T-helper 2 cell treated with Interferon-gamma antibody and Interleukin-4, amounts not matched to agents 5 μg/mL and 100 μg/mL, for 36 hours (primary cell): ENCODE results near the gene CD300H.
A peak's percentile ranks its signal among the peaks of the same experiment; 100 is the strongest.
"Not testable (repeated sequence)": the region's sequence is repeated elsewhere in the genome, so short reads cannot be mapped to it uniquely, and the experiment has no call there.

Experiments
- DNase-seq: peaks from one replicate; pipeline ENCODE4 v3.0.0; 2021; ENCODE audit warnings: low spot score
- H3K27ac Mint-ChIP-seq: one replicate; pipeline ENCODE4 v1.8.0; 2021; ENCODE audit warnings: mild to moderate bottlenecking, mixed read lengths
- H3K27me3 Mint-ChIP-seq: one replicate; pipeline ENCODE4 v1.8.0; 2021; ENCODE audit warnings: low read depth, mixed read lengths
- H3K36me3 Mint-ChIP-seq: one replicate; pipeline ENCODE4 v1.8.0; 2021; ENCODE audit warnings: low read depth, mixed read lengths
- H3K4me1 Mint-ChIP-seq: one replicate; pipeline ENCODE4 v1.8.0; 2021; ENCODE audit warnings: low read depth, mixed read lengths
- H3K4me3 Mint-ChIP-seq: one replicate; pipeline ENCODE4 v1.8.0; 2022; ENCODE audit warnings: mild to moderate bottlenecking, moderate library complexity, mixed read lengths
- H3K9me3 Mint-ChIP-seq: one replicate; pipeline ENCODE4 v1.8.0; 2021; ENCODE audit warnings: mixed read lengths

The CD300H gene

GRCh38 chr17:74521701-74522201 is 45.6 kb downstream of the CD300H start:
- peaks cover 17% of the 10 kb centered on the region for H3K9me3 Mint-ChIP-seq
- DNase-seq, result peak; percentile 23
- no peak overlapping the region for H3K4me3 Mint-ChIP-seq
- H3K36me3 Mint-ChIP-seq, result no peaks in the 10 kb centered on the region
- H3K4me1 Mint-ChIP-seq, result peaks cover 10% of the 10 kb centered on the region
- no peaks in the 10 kb centered on the region for H3K27me3 Mint-ChIP-seq
- no peak overlapping the region for H3K27ac Mint-ChIP-seq

DNA sequence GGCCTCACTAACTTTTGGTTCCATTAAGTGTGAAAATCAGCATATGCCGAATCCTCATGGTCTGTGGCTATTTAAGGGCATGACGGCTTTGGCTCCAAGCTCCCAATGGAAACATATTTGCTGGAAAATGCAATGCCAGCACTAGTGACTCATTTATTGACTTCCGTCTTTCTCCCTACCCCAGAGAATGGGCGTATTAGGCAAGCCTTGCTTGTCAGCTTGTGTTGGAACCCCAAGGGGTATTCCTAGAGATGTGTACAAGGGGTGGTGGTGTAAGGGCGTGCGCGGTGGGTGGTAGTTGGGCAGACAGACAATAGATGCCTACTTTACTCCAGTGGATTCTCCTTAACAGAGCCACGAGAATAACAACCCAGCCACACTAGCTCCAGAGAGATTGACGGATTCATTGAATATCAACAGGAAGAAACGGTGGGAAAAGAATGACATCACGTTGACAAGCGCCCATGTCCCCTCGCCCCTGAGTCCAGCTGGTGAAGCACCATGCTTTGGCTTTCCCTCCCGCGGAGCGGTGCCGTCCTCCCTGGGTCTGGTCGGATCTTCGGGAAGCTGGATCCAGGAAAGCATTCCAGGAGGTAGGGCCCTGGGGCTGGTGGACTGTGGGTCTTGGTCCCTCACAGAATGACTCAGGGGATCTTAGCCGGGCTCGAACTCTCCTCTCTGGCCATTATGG is 46.4 kb downstream of the CD300H start:
- Mint-ChIP-seq H3K36me3 (no peaks in the 10 kb centered on the region), H3K27ac (no peak overlapping the region), H3K27me3 (no peaks in the 10 kb centered on the region), H3K4me3 (no peak overlapping the region), H3K4me1 (peaks cover 10% of the 10 kb centered on the region), H3K9me3 (peaks cover 17% of the 10 kb centered on the region)
- no peak for DNase-seq

DNA sequence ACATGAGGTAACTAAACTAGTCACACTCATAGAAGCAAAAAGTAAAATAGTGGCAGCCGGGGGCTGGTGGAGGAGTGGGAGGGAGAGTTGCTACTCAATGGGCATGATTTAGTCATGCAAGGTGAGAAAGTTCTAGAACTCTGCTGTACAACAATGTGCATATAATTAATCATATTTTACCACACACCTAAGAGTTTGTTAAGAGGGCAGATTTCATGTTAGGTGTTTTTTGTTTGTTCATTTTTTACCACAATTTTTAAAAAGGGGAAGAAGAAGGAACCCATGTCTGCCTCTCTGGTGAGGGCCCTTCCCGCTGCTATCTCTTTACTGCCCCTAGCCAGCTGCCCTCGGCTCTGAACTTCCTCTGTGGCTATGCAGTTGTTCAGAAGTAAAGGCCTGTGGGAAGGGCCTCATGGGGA is 47.3 kb downstream of the CD300H start:
- Mint-ChIP-seq H3K4me3 (no peak overlapping the region), H3K36me3 (no peaks in the 10 kb centered on the region), H3K4me1 (peaks cover 10% of the 10 kb centered on the region), H3K27me3 (no peaks in the 10 kb centered on the region), H3K27ac (no peak overlapping the region), H3K9me3 (peaks cover 17% of the 10 kb centered on the region)
- peak; percentile 30 for DNase-seq

DNA sequence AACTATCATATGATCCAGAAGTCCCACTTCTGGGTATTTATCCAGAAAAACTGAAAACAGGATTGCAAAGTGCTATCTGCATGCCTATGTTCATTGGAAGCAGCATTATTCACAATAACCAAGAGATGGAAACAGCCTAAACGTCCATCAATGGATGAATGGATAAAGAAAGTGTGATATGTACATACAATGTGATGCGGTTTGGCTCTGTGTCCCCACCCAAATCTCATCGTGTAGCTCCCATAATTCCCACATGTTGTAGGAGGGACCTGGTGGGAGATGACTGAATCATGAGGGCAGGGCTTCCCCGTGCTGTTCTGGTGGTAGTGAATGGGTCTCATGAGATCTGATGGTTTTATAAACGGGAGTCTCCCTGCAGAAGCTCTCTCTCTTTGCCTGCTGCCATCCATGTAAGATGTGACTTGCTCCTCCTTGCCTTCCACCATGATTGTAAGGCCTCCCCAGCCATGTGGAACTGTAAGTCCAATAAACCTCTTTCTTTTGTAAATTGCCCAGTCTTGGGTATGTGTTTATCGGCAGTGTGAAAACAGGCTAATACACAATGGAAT is 48.8 kb downstream of the CD300H start:
- Mint-ChIP-seq H3K4me1 (peaks cover 21% of the 10 kb centered on the region), H3K36me3 (peaks cover 11% of the 10 kb centered on the region), H3K9me3 (peaks cover 29% of the 10 kb centered on the region)
- not testable (repeated sequence) for H3K27me3 Mint-ChIP-seq, DNase-seq, H3K27ac Mint-ChIP-seq, H3K4me3 Mint-ChIP-seq

- peaks cover 9% of the 10 kb centered on the region for H3K27me3 Mint-ChIP-seq
- H3K9me3 Mint-ChIP-seq, result peaks cover 24% of the 10 kb centered on the region
- peaks cover 20% of the 10 kb centered on the region for H3K4me1 Mint-ChIP-seq
- H3K36me3 Mint-ChIP-seq, result peaks cover 11% of the 10 kb centered on the region
- no peak overlapping the region for H3K4me3 Mint-ChIP-seq
- H3K27ac Mint-ChIP-seq, result no peak overlapping the region
- DNase-seq, result no peak
These were observed 50.6 kb downstream of the CD300H start for GRCh38 chr17:74516561-74517328.

- H3K27ac Mint-ChIP-seq, result no peak overlapping the region
- DNase-seq, result no peak
- no peak overlapping the region for H3K4me3 Mint-ChIP-seq
- peaks cover 15% of the 10 kb centered on the region for H3K4me1 Mint-ChIP-seq
- H3K9me3 Mint-ChIP-seq, result peaks cover 24% of the 10 kb centered on the region
- peaks cover 9% of the 10 kb centered on the region for H3K27me3 Mint-ChIP-seq
- H3K36me3 Mint-ChIP-seq, result peaks cover 11% of the 10 kb centered on the region
These were observed 51.4 kb downstream of the CD300H start for GRCh38 chr17:74515941-74516340.

- peak overlapping the region; percentile 96 for H3K27ac Mint-ChIP-seq
- DNase-seq, result no peak
- peak overlapping the region; percentile 54 for H3K4me3 Mint-ChIP-seq
- H3K4me1 Mint-ChIP-seq, result peaks cover 11% of the 10 kb centered on the region
- H3K27me3 Mint-ChIP-seq, result peaks cover 9% of the 10 kb centered on the region
- H3K9me3 Mint-ChIP-seq, result peaks cover 24% of the 10 kb centered on the region
- H3K36me3 Mint-ChIP-seq, result peaks cover 11% of the 10 kb centered on the region
These were observed 52.5 kb downstream of the CD300H start for GRCh38 chr17:74514632-74515334.

- peak overlapping the region; percentile 96 for H3K27ac Mint-ChIP-seq
- peaks cover 24% of the 10 kb centered on the region for H3K9me3 Mint-ChIP-seq
These were observed 53.2 kb downstream of the CD300H start for GRCh38 chr17:74513987-74514631.

DNA sequence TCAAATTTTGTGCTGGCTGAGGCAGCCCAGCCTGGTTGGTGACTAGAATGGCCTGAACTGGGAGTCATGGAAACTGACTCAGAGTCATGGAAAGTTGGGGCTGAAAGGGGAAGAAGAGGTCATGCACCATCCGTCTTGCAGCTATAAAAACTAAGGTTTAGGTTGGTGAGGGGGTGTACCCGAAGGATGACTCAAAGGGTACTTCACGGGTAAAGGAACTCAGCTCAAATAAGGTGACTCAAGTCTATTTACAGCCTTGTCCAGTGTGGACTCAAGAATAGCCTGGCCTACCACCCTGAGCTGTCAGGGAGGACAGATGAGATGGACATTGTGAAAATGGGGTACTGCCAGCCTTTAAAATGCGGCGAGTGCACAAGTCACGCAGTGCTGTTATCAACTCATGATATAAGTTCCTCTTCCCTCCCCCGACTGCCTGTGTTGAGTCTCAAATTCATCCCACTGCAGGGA is 54.7 kb downstream of the CD300H start:
- no peak overlapping the region for H3K27ac Mint-ChIP-seq
- H3K27me3 Mint-ChIP-seq, result peaks cover 11% of the 10 kb centered on the region
- H3K36me3 Mint-ChIP-seq, result peaks cover 11% of the 10 kb centered on the region
- peak; percentile 77 for DNase-seq
- peaks cover 12% of the 10 kb centered on the region for H3K9me3 Mint-ChIP-seq
- no peak overlapping the region for H3K4me3 Mint-ChIP-seq
- H3K4me1 Mint-ChIP-seq, result peaks cover 11% of the 10 kb centered on the region

More at GRCh38 chr17:74513987-74514631, 53.2 kb downstream of the CD300H start:
- peak overlapping the region; percentile 54 for H3K4me3 Mint-ChIP-seq
- H3K4me1 Mint-ChIP-seq, result peaks cover 11% of the 10 kb centered on the region
- peak; percentile 67 for DNase-seq
- peaks cover 11% of the 10 kb centered on the region for H3K36me3 Mint-ChIP-seq
- peaks cover 9% of the 10 kb centered on the region for H3K27me3 Mint-ChIP-seq

DNA sequence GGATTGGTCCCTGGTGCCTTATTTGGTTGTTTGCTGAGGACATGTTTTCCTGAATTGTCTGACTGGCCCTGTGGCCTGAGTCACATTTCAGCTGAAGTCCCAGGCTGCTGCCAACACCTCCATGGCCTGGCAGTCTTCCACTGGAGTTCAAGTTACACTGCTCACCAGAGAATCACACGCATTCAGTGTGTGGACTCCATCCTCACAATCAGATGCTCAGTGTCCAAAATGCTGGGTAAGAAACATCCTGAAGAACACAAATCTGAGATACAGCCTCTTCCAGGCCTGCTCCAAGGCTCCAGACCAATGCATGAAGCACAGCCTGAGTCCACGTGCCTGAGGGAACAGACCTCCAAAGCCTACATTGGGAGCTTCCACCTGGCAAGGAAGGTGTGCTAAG is 55.3 kb downstream of the CD300H start:
- peaks cover 11% of the 10 kb centered on the region for H3K4me1 Mint-ChIP-seq
- peaks cover 11% of the 10 kb centered on the region for H3K27me3 Mint-ChIP-seq
- H3K36me3 Mint-ChIP-seq, result peaks cover 11% of the 10 kb centered on the region
- no peak overlapping the region for H3K4me3 Mint-ChIP-seq
- peaks cover 12% of the 10 kb centered on the region for H3K9me3 Mint-ChIP-seq
- no peak overlapping the region for H3K27ac Mint-ChIP-seq
- no peak for DNase-seq
